ENCODE measurements around the gene EOLA1.
A peak's percentile ranks its signal among the peaks of the same experiment; 100 is the strongest.
"Not testable (repeated sequence)": the region's sequence is repeated elsewhere in the genome, so short reads cannot be mapped to it uniquely, and the experiment has no call there.

The EOLA1 gene

DNA sequence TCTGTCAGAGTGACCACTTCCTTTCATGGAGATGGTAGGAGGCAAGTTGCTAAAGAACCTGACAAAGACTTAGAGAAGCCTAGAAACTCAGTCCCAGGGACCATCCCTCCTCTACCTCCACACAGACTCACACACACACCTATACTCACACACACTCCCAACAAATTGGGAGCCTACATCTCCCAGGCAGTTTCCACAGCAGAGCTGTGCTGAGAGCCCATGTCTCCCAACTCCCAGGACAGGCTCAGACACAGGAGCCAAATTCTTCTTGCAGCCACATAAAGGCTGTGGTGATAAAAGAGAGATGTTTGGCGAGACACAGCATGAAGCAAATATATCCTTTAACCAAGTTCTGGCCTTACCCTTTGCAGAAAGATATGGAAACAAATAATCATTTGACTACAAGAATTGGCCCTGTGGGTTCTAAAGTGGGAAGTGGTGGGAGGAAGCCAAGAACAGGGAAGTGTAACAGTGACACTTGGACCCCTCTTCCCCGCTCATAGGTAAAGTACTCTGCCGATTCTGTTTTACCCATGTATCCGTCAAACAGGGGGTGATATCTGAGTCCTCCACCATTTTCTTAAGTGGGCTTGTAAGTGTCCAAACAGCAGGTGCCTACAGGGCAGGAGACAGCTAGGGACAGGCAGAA, 24.7 kb upstream of the EOLA1 start:
- DNase-seq = no peak

- DNase-seq = no peak
These were observed 24.2 kb upstream of the EOLA1 start for GRCh38 chrX:149516604-149517003.

GRCh38 chrX:149517308-149517707, 23.5 kb upstream of the EOLA1 start:
- DNase-seq = no peak

DNA sequence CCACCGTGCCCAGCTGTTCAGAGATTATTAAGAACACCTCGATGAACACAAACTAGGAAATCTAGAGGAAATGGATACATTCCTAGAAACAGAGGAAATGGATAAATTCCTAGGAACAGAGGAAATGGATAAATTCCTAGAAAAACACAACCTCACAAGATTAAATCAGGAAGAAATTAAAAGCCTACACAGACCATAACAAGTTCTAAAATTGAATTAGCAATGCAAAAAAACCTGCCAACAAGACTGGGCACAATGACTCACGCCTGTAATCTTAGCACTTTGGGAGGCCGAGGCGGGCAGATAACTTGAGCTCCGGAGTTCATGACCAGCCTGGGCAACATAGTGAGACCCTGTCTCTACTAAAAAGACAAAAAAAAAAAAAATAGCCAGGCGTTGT, 22.6 kb upstream of the EOLA1 start:
- no peak for DNase-seq

- not testable (repeated sequence) for DNase-seq
These were observed 20.1 kb upstream of the EOLA1 start for GRCh38 chrX:149520636-149521277.

GRCh38 chrX:149521438-149521837, 19.4 kb upstream of the EOLA1 start:
- DNase-seq = no peak

DNA sequence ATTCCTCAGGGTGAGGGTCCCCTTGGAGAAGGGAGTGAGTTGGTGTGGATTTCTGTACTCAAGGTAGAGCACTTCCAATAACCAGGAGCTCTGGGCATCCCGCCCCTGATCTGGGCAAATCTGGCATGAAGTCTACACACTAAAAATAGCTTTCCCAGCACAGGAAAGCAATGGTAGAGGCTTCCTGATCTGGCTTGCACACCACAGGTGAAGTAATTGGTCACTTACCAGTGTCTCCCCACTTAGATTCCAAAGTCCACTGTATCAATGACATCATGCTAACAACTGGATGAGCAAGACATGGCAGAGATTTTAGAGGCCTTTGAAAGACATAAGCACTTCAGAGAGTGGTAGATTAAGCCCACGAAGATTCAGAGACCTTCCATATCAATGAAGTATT, 17.9 kb upstream of the EOLA1 start:
- no peak for DNase-seq

DNA sequence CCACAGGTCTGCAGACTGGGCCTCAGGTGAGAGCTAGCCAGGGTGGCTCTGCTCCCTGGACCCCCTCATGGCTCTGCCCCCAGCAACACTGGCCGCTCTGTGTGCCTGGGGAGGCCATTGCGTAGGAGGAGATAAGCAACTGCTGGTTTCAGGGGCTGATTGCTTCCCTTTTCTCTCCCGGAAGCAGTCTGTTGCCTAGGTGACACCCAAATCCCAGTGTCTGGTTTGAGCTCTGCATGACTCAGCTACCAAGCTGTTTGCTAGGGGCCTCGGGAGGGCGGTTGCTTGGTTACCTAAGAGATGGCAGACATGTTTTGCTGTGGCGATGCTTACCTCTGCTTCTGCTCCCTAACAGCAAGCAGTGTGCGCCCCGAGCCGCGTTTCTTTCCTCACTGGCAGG, 15.4 kb upstream of the EOLA1 start:
- peak; percentile 32 to 57 for DNase-seq

DNA sequence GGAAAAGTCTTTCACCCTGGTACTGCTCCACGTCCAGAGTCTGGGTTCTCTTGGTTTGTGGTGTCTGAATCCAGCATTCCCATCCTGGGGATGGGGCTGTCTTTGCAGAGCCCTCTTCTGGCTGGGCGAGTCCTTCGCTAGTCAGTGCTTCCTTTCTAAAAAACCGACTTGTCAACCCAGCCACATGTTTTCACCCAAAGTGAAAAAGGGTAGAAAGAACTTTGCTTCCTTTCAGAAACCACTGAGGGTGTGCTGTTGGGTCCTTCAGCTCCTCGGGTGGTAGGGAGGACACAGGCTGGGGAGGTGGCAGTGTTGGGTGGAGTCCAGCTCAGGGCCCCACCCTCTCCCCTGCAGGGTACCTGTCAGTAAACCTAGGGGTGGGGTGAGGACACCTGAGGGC, 14.9 kb upstream of the EOLA1 start:
- DNase-seq = not testable (repeated sequence)

DNA sequence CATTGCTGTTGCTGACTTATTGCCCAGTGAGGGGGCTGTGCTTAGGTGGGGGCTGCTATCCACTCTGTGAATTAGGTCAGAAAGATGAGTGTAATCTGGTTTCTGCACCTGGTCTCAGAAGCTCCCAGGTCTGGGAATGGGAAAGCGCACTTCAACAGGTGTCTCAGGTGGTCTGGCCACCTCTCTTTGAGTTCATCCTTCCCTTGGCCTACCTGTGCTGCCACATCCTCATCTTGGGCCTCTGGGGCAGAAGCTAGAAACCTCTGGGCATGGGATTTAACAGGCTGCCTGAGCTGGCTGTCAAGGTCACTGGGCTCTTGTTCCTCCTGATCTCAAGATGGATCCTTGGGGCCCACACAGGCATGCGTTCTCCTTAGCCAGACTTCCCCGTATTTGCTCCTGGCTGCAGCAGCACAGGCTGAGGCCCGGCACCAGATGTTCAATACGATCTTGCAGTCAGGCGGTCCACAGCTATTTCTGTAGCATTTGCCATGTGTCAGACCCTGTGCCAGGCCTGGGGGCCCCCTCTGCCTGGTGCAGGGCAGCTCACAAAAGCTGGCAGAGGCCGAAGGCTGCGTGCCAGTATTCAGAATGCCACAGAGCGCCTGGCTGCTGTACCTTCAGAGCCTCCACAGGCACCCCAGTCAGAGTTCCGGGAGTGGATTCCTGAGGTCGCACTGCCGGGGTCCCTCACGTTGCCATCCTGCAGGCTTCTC, 14.3 kb upstream of the EOLA1 start:
- not testable (repeated sequence) for DNase-seq

DNA sequence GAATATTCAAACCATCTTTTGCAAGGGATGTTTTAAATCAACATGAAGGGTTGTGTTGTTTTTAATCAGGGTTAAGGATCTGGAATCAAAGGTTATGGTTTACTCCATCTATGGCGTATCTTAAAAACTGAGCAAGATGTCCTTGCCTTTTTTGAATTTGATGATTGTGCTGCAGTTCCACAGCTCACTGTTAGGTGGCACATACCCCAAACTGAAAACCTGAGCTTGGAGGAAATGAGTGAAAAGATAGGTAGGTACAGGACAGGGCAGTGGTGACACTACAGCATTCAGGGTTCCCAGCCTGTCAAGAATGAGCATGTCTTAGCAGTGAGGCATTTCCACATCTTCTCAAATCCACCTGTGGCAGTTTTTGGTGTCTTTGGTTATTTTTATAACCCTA, 13.1 kb upstream of the EOLA1 start:
- DNase-seq = peak; percentile 16 to 19

- no peak for DNase-seq
These were observed 12.4 kb upstream of the EOLA1 start for GRCh38 chrX:149528381-149528780.

DNA sequence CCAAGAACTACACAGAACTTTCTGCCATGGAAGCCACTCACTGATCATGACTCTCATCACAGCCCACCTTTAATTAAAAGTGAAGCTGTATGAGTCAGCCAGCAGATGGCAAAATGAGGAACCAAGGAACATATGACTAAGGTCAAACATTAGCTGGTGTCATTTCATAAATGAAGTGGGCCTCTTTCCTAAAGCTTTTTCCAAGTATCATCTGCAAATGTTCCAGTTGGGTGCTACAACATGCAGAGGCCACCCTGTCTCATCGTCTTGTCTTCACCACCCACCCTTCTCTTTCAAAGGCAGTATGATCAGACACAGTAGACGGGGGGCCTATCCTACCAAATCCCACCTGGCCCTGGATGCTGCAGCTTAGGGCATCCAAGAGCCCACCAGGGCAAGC, 9.2 kb upstream of the EOLA1 start:
- peak; percentile 18 to 25 for DNase-seq

DNA sequence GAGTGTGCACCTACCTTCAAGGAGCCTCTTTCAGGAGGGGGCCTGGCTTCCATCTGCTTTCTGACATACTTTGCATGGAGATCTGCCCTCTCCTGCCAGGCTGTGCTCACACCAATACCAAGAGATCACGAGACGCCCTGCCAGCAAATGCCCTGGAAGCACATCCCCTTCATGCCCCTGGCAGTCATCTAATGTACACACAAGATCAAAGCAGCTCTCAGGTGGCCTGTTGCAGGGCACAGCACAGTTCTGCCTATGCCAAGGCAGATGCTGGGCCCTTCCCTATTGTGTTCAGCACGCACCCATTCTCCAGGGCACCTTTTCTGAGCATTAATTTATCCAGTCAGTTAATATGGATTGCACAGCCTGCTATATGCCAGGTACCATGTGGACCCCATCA, 7.9 kb upstream of the EOLA1 start:
- DNase-seq = not testable (repeated sequence)

DNA sequence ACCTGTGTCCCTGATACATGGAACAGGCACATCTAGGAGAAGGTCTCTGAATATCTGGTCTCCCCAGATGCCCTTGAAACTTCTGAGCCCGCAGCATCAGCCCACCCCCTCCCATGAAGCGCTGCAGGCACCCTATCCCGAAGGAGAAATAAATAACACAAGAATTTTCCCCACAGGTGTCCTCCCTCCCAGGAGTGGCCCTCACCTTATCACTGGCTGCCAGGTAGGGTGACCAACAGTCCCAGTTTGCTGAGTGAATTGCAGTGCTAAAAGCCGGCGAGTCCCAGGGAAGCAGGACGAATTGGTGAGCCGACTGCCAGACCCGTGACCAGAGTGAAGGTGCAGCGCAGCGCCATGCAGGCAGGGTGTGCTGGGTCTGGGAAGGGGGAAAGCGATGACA, 6.8 kb upstream of the EOLA1 start:
- not testable (repeated sequence) for DNase-seq

DNA sequence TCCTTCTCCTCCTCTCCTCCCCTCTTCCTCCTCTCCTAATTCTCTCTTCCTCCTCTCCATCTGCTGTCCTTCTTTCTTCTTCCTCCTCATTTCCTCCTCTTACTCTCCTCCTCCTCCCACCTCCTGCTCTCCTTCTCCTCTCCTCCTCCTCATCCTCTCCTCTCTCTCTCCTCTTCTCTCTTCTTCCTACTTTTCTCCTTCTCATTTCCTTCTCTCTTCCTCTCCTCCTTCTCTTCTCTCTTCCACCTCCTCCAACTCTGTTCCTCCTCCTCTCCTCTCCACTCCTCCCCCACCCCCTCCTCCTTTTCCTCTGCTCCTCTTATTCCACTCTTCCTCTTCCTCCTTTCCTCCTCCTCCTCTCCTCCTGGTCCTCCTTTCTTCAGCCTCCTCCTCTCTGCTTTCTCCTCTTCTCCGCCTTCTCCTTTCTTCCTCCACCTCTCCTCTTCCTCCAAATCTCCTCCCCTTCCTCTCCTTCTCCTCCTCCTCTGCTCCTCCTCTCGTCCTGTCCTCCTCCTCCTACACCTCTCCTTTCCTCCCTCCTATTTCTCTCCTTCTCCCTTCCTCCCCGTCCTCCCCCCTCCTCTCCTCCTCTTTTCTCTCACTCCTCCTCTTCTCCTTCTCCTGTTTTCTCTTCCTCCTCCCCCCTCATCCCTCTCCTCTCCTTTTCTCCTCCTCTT, 5.7 kb upstream of the EOLA1 start:
- not testable (repeated sequence) for DNase-seq

GRCh38 chrX:149537474-149537873, 3.3 kb upstream of the EOLA1 start:
- DNase-seq = not testable (repeated sequence)

- DNase-seq = peak; percentile 61 to 71
These were observed 1.3 kb upstream of the EOLA1 start for GRCh38 chrX:149539283-149540130.

DNA sequence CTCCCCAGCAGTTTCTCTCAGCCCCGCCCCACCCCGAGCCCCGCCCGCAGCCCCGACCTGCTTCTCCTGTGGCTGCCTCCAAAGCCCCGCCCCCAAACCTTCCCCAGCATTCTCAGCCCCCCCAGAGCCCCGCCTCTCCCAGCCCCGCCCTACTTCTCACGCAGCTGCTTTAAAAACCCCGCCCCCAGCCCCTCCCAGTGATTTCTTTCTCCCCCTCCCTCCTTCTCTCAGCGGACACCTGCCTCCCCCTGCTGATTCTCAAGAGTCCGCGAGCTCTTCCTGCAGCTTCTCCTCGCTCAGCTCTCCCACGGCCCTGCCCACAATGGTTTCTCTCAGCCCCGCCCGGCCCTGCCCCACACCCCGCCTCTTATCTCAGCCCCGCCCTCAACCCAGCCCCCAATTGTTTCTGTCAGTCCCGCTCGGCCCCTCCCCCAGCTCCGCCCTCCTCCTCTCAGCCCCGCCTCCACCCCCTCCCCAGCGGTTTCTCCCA, 636 bp upstream of the EOLA1 start:
- peak; percentile 45 to 77 for DNase-seq

DNA sequence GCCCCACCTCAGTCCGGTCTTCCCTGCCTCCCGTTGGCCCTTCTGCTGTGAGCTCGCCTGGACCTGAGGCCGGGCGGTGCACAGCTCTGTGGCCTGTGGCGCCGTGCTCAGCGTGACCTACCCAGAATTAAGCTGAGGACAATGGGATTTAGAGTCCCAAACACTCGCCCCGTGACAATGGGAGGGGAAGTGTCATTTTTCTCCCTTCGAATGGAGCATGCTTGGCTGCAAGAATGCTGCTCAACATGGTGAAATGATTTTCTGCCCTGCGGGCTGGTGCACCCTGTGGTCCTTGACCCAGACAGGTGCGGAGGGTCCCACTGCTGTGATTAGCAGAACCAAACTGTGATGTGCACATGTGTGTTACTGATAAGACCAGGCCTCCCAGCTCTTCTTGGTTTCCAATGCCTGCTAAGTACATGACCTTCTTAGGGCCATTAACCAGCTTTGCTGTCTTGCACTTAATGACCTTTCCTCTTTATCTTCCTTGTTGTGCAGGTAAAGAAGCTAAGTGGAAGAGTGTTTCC, 772 bp downstream of the EOLA1 start:
- DNase-seq = no peak

DNA sequence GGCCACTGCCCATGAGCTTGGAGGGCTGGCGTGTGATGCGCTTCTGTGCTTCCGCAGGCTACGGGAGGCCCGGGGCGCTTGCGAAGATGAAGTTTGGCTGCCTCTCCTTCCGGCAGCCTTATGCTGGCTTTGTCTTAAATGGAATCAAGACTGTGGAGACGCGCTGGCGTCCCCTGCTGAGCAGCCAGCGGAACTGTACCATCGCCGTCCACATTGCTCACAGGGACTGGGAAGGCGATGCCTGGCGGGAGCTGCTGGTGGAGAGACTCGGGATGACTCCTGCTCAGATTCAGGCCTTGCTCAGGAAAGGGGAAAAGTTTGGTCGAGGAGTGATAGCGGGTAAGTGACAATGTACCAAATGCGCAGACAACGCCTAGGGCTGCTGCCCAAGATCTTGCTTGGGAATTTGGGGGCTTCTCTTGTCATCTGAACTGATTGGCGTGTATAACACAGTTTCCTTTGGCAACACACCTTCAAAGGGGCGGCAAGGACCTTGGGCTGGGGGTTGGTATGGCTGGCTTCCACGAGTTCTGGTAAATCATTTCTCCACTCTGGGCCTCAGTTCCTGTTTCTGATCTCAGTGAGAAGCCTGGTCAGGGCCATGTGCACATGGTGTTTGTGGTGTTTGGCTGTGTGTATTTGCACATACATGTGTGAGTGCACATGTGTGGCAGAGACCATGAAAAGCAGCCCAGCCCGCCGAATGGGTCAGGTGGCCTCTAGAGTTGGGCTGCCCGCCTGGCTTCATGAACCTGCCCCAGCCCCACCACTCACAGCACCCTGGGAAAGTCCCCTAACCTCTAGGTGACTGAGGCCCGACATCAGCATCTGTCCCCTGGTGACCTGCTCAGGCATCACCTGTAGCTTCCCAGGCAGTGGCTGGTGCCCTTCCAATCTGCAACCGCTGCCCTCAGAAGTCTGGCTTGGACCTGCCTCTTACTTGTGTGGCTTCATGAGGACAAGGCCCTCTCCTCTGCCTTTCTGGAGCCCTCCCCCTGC, 5.0 kb downstream of the EOLA1 start:
- DNase-seq = not testable (repeated sequence)

All from AML-193 (cell line).